ENCODE results near the gene MAPKAP1. TPM values are rescaled to one million over a fixed set of nuclear protein-coding genes. Genes with fewer than 3 reads are reported as not detected.

Gene MAPKAP1
- total RNA-seq, 1 donor from 2014 or later: 49.6 TPM

DNA sequence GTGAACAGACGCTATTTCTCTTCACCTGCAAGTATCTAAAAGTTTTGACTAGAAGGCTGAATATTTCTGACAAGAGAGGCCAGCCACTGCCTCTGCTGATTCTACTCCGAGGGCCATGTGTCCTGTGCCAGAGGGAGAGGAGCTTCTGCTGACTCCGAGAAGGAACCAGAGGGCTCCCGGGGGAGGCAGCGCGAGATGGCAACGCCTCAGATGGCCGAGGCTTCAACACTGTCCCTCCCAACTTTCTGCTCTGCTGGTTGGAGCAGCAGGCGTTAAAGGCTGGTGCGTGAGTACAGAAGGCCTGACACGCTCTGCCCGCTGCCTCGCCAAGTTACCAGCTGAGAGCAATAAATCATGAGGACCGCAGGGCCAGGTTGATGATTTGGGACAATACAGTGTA, 266.6 kb downstream of the MAPKAP1 start:
- intact Hi-C loops (cut with DNase I): no loop called here
- no peak for DNase-seq (ENCODE audit: low spot score in 2 of 2)
- Histone ChIP-seq H3K27me3 (no peaks in the 10 kb centered on the region), H3K36me3 (peaks cover 30 to 35% of the 10 kb centered on the region in 2 donors), H3K4me3 (no peak overlapping the region), H3K9me3 (no peaks in the 10 kb centered on the region), H3K27ac (no peak overlapping the region), H3K4me1 (no peaks in the 10 kb centered on the region)
- TF ChIP-seq, protein P1, sequence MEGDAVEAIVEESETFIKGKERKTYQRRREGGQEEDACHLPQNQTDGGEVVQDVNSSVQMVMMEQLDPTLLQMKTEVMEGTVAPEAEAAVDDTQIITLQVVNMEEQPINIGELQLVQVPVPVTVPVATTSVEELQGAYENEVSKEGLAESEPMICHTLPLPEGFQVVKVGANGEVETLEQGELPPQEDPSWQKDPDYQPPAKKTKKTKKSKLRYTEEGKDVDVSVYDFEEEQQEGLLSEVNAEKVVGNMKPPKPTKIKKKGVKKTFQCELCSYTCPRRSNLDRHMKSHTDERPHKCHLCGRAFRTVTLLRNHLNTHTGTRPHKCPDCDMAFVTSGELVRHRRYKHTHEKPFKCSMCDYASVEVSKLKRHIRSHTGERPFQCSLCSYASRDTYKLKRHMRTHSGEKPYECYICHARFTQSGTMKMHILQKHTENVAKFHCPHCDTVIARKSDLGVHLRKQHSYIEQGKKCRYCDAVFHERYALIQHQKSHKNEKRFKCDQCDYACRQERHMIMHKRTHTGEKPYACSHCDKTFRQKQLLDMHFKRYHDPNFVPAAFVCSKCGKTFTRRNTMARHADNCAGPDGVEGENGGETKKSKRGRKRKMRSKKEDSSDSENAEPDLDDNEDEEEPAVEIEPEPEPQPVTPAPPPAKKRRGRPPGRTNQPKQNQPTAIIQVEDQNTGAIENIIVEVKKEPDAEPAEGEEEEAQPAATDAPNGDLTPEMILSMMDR (IDR thresholded peaks at IDR 0.05): no peak

DNA sequence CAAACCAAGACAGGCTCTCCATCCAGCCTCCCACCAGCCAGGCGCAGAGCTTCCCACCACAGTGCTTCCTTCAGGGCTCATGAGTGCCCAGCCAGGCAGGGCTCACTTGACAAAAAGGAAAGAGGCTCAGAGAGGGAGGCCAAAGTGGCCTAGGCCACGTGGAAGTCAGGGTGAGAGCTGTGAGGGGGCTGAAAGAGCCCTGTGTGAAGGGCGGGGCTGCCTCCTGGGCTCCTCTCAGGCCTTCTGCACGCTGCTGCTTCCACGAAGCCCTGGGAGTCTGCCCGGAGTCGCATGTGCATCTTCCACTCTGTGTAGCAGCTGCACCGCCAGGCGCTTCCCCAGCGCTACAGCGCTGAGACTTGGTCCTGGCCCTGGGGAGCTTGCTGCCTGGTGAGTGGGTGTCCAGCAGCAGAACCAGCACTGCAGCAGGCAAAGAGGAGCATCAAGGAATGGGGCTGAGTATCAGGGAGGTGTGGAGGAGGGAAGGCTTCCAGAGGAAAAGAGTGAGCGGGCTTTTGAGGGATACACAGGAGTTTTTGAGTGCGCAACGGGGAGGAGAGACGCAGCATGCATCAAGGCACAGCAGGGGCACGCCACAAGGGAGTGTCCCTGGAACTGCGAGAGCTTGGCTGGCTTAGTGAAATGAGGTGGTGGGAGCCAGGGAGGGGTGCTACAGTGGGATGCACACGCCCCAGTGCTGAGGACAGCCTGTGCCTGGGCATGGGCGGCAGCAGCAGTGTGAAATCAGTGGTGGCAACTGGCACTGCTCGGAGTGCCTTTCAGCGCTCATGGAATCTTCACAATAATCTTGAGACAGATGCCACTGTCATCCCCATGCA, 267.4 kb downstream of the MAPKAP1 start:
- no peak for DNase-seq (ENCODE audit: low spot score in 2 of 2)
- Histone ChIP-seq H3K9me3 (no peaks in the 10 kb centered on the region), H3K4me1 (no peaks in the 10 kb centered on the region), H3K27me3 (no peaks in the 10 kb centered on the region), H3K27ac (no peak overlapping the region), H3K36me3 (peaks cover 30 to 35% of the 10 kb centered on the region in 2 donors), H3K4me3 (no peak overlapping the region)
- TF ChIP-seq, protein P1 (IDR thresholded peaks at IDR 0.05): no peak
- intact Hi-C loops (cut with DNase I): no loop called here

DNA sequence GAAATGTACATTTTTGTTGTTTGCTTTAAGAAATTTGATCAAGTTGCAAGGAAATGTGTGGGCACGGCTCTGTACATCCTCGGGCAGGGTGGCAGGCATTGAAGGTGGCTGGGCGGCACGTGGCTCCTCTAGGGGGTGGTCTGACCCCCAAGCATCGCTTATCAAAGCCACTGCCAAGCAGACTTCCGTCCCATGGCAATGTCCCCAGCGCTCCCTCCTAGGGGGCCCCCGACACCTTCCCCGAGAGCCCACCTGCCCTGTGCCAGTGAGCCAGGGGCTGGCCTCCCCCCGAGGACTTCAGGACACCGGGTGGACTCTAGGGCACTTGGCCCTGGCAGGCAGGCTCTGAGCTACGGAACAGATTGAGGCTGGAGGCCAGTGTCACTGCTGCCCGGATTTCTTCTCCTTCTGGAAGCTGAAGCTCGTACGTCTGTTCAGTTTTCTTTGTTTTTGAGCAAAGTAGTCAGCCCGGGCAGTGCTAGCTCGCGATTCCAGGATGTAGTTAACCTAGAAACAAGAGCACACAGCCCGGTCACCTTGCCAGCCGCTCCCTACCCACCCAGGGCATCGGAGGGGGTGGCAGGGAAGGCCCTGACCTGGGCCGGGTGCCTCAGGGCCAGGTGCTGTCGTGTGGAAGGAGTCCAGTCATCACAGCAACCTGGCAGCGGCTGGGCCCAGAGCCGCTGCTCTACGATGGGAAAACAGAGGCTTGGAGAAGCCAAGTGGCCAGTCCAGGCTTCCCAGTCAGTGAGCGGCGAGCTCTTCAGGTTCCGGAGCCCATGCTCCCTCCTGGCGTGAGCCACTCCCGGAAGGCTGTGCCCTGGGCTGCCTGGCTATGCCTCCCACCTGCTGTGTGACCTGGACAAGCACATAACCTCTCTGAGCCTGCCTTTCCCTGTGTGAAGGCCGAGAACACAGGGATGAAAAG, 268.2 kb downstream of the MAPKAP1 start:
- H3K36me3 ChIP-seq: peaks cover 22 to 29% of the 10 kb centered on the region in 2 donors
- no peak for DNase-seq (ENCODE audit: low spot score in 2 of 2)
- intact Hi-C loops (cut with DNase I): no loop called here
- H3K4me1 ChIP-seq: no peaks in the 10 kb centered on the region
- TF ChIP-seq, protein P1 (IDR thresholded peaks at IDR 0.05): no peak
- no peaks in the 10 kb centered on the region for H3K9me3 ChIP-seq
- H3K27ac ChIP-seq: no peak overlapping the region
- no peaks in the 10 kb centered on the region for H3K27me3 ChIP-seq
- H3K4me3 ChIP-seq: no peak overlapping the region

DNA sequence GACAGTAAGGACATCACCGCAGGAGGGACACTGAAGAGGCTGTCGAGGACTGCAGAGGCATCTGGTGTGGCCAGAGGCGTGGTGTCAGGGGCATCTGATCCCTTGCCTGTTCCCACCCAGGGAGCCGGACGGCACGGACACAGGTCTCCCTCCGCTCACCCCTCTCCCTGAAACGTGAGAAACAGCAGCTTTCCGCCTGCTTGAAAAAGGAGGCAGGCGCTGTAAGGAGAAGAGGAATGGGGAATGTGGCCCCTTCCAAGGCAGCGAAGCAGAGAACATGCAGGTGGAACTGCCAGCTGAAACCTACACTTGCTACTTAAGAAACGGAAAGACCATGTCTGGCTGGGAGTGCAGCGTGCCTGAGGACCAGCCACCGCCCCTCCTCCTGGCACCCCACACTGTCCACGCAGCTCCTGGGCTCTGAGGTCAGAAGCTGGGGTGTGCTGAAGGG, 269.2 kb downstream of the MAPKAP1 start:
- Histone ChIP-seq H3K4me3 (no peak overlapping the region), H3K4me1 (no peaks in the 10 kb centered on the region), H3K9me3 (no peaks in the 10 kb centered on the region), H3K27ac (no peak overlapping the region), H3K36me3 (peaks cover 20 to 24% of the 10 kb centered on the region in 2 donors), H3K27me3 (no peaks in the 10 kb centered on the region)
- DNase-seq (ENCODE audit: low spot score in 2 of 2): no peak
- TF ChIP-seq, protein P1 (IDR thresholded peaks at IDR 0.05): no peak
- intact Hi-C loops (cut with DNase I): no loop called here

DNA sequence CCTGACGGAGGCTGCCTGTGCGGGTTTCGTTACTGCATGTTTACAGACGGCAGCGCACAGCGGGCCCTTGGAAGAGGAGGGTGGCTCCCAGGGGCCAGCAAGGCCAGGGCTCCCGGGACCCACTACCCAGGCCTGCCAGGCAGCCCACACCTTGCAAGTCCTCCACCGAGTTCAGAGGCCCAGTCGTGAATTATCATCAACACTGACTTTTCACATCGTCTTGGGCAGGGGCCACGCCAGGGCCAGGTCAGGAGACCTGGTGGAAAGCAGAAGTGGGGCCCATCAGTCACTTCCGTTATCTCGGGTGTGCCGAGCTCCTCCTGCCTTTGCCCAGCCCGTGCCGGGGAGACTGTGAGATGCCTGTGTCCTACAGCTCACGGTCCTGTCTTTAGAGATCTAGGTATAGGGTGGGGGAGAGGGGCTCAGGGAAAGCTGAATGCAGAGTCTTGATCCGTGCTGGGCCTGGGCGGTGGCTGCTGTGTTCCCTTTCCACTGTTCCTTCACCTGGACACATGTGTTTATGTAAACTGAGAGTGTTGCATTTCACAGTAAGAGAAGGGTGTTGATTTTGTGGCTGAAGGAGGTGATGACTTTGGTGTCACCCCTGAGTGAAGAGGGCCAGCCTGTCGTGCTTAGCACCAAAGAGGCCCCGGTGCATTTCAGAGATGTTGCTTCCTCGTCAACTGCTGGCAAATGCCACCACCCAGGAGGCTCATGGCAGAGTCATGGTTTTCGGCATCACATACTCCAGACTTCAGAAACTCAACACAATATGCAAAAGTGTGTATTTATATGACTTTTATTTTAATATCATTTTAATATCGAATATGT, 270.2 kb downstream of the MAPKAP1 start:
- Histone ChIP-seq H3K27ac (no peak overlapping the region), H3K4me3 (no peak overlapping the region), H3K36me3 (peaks cover 20 to 24% of the 10 kb centered on the region in 2 donors), H3K9me3 (no peaks in the 10 kb centered on the region), H3K4me1 (no peaks in the 10 kb centered on the region), H3K27me3 (no peaks in the 10 kb centered on the region)
- TF ChIP-seq, protein P1 (IDR thresholded peaks at IDR 0.05): no peak
- DNase-seq (ENCODE audit: low spot score in 2 of 2): no peak
- intact Hi-C loops (cut with DNase I): no loop called here

All from ascending aorta (tissue), 2 donors.